HepG2 (cell line): ENCODE results near the gene SNX22. TPM values are rescaled to one million over a fixed set of nuclear protein-coding genes. Genes with fewer than 3 reads are reported as not detected.

ENCODE experiments used
- ATF6 ChIP-seq: sonication (generic); formaldehyde crosslinking; conservative IDR thresholded peaks from 2 replicates; pipeline ENCODE4 v1.4.0; 2020; ENCODE audit warnings: missing genetic modification reagents
- CAMTA2 ChIP-seq: sonication (generic); formaldehyde crosslinking; IDR thresholded peaks from 2 replicates; pipeline ENCODE4 v1.4.0; 2020; ENCODE audit warnings: mild to moderate bottlenecking, missing genetic modification reagents, borderline replicate concordance
- CHCHD3 ChIP-seq: sonication (generic); formaldehyde crosslinking; IDR thresholded peaks from 2 replicates; pipeline ENCODE4 v1.8.0; 2022; ENCODE audit warnings: mild to moderate bottlenecking, missing genetic modification reagents, moderate library complexity
- DR1 ChIP-seq: sonication (generic); formaldehyde crosslinking; IDR thresholded peaks from 2 replicates; pipeline ENCODE4 v1.8.0; 2021; ENCODE audit warnings: mild to moderate bottlenecking, missing genetic modification reagents, inconsistent platforms
- HNRNPL ChIP-seq: fragments of 200-400 bp; formaldehyde crosslinking; IDR thresholded peaks from 2 replicates; pipeline ENCODE4 v1.6.1; 2017; ENCODE audit warnings: mild to moderate bottlenecking, low read depth, low read length
- MAFG ChIP-seq: sonication (generic); formaldehyde crosslinking; IDR thresholded peaks from 2 replicates; pipeline ENCODE4 v1.5.1; 2020; ENCODE audit warnings: mild to moderate bottlenecking, missing genetic modification reagents
- NCOR1 ChIP-seq: fragments of 200-600 bp; sonication (generic); IDR thresholded peaks from 2 replicates; pipeline ENCODE4 v1.7.0; 2017; ENCODE audit warnings: antibody characterized with exemption, low read length, borderline replicate concordance
- PCBP1 ChIP-seq: fragments of 200-400 bp; formaldehyde crosslinking; IDR thresholded peaks from 2 replicates; pipeline ENCODE4 v1.6.1; 2017; ENCODE audit warnings: mild to moderate bottlenecking, low read depth, low read length, borderline replicate concordance
- POLR2A ChIP-seq, 2 experiments: IDR thresholded peaks; 2 replicates each; pipeline ENCODE4 v1.6.1; 2011; ENCODE audit warnings: low read depth in 2 of 2, low read length in 2 of 2, mild to moderate bottlenecking in 1 of 2, moderate library complexity in 1 of 2; ENCODE audit not compliant: insufficient read depth in 1 of 2
- REPIN1 ChIP-seq: sonication (generic); formaldehyde crosslinking; IDR thresholded peaks from 2 replicates; pipeline ENCODE4 v1.8.0; 2022; ENCODE audit warnings: missing genetic modification reagents, low read depth, mild to moderate bottlenecking, borderline replicate concordance
- SP2 ChIP-seq: sonication (generic); formaldehyde crosslinking; IDR thresholded peaks from 2 replicates; pipeline ENCODE4 v1.5.1; 2020; ENCODE audit warnings: mild to moderate bottlenecking, missing genetic modification reagents
- TOPORS ChIP-seq: sonication (generic); formaldehyde crosslinking; IDR thresholded peaks from 2 replicates; pipeline ENCODE4 v1.8.0; 2023; ENCODE audit warnings: mild to moderate bottlenecking, missing genetic modification reagents
- ZFP36 ChIP-seq: fragments of 150-350 bp; IDR thresholded peaks from 2 replicates; pipeline ENCODE4 v1.6.1; 2018; ENCODE audit warnings: borderline replicate concordance, low read length, low read depth; ENCODE audit not compliant: partially characterized antibody
- ZNF362 ChIP-seq: sonication (generic); formaldehyde crosslinking; IDR thresholded peaks from 2 replicates; pipeline ENCODE4 v1.4.0; 2020; ENCODE audit warnings: missing genetic modification reagents, mild to moderate bottlenecking, borderline replicate concordance
- ZNF441 ChIP-seq: sonication (generic); formaldehyde crosslinking; IDR thresholded peaks from 2 replicates; pipeline ENCODE4 v1.7.0; 2021; ENCODE audit warnings: missing genetic modification reagents, borderline replicate concordance
- ZNF501 ChIP-seq: sonication (generic); formaldehyde crosslinking; IDR thresholded peaks from 2 replicates; pipeline ENCODE4 v1.5.1; 2020; ENCODE audit warnings: mild to moderate bottlenecking, moderate library complexity, missing genetic modification reagents
- ZNF564 ChIP-seq: sonication (generic); formaldehyde crosslinking; IDR thresholded peaks from 2 replicates; pipeline ENCODE4 v1.8.1; 2023; ENCODE audit warnings: mild to moderate bottlenecking, missing genetic modification reagents
- ZNF607 ChIP-seq: sonication (generic); formaldehyde crosslinking; IDR thresholded peaks from 2 replicates; pipeline ENCODE4 v1.5.1; 2020; ENCODE audit warnings: missing genetic modification reagents, mild to moderate bottlenecking, borderline replicate concordance
- ZNF879 ChIP-seq: sonication (generic); formaldehyde crosslinking; IDR thresholded peaks from 2 replicates; pipeline ENCODE4 v1.8.1; 2023; ENCODE audit warnings: missing genetic modification reagents
- polyA plus RNA-seq, 8 experiments: library from polyadenylated mRNA; depleted of rRNA in 3 of 8; stranded (reverse) in 7 of 8; unstranded in 1 of 8; fragments of >200 nt; fragmentation: Illumina TruSeq in 4 of 8; extraction: Trizol in 4 of 8; gene quantifications; 2 replicates each; pipeline versions ENCODE4 v1.2.1 to v1.2.3, GENCODE V29; 2011 to 2016; ENCODE audit warnings: low read depth in 4 of 8, missing spikeins in 1 of 8, mixed read lengths in 1 of 8; ENCODE audit not compliant: insufficient read depth in 1 of 8
- total RNA-seq, 5 experiments: library from RNA; depleted of rRNA; stranded (reverse); fragments of >200 nt; fragmentation: Illumina TruSeq; extraction: Trizol; gene quantifications; 2 replicates each; pipeline ENCODE4 v1.2.3, GENCODE V29; 2016; ENCODE audit warnings: low read depth in 1 of 5
- TF ChIP-seq, protein P1 (sequence below): sonication (generic); formaldehyde crosslinking; IDR thresholded peaks from 2 replicates; pipeline ENCODE4 v1.5.1; 2020; ENCODE audit warnings: mild to moderate bottlenecking, missing genetic modification reagents, moderate library complexity
- TF ChIP-seq, protein P2 (sequence below): sonication (generic); formaldehyde crosslinking; IDR thresholded peaks from 2 replicates; pipeline ENCODE4 v1.4.0; 2020; ENCODE audit warnings: missing genetic modification reagents

SNX22 gene
- total and polyA plus RNA-seq, 2 of the 13 experiments (the other 11 are each of a cell fraction or from before 2014, with no cell fraction given) = 2.3 to 5.5 TPM

GRCh38 chr15:64151727-64152506 lies at the start of gene SNX22 (continued):
- no peak for TF ChIP-seq DR1 (CRISPR knock-in tag)
- TF ChIP-seq HNRNPL = no peak
- TF ChIP-seq MAFG (CRISPR knock-in tag) = 0 out of 2 replicates have a peak, but pooled peaks have one; percentile 21
- TF ChIP-seq ZNF501 = 0 out of 2 replicates have a peak, but pooled peaks have one; percentile 17
- peak in 1 of 2 experiments; percentile 79; a peak in 3 of 4 replicates for TF ChIP-seq POLR2A (IDR thresholded peaks at IDR 0.05; ENCODE audit: insufficient read depth in 1 of 2, low read depth in 2 of 2, low read length in 2 of 2)
- TF ChIP-seq ZNF362 (CRISPR knock-in tag) = no peak
- no peak for TF ChIP-seq CAMTA2 (CRISPR knock-in tag)
- TF ChIP-seq SP2 (CRISPR knock-in tag) = no peak
- TF ChIP-seq, protein P1, sequence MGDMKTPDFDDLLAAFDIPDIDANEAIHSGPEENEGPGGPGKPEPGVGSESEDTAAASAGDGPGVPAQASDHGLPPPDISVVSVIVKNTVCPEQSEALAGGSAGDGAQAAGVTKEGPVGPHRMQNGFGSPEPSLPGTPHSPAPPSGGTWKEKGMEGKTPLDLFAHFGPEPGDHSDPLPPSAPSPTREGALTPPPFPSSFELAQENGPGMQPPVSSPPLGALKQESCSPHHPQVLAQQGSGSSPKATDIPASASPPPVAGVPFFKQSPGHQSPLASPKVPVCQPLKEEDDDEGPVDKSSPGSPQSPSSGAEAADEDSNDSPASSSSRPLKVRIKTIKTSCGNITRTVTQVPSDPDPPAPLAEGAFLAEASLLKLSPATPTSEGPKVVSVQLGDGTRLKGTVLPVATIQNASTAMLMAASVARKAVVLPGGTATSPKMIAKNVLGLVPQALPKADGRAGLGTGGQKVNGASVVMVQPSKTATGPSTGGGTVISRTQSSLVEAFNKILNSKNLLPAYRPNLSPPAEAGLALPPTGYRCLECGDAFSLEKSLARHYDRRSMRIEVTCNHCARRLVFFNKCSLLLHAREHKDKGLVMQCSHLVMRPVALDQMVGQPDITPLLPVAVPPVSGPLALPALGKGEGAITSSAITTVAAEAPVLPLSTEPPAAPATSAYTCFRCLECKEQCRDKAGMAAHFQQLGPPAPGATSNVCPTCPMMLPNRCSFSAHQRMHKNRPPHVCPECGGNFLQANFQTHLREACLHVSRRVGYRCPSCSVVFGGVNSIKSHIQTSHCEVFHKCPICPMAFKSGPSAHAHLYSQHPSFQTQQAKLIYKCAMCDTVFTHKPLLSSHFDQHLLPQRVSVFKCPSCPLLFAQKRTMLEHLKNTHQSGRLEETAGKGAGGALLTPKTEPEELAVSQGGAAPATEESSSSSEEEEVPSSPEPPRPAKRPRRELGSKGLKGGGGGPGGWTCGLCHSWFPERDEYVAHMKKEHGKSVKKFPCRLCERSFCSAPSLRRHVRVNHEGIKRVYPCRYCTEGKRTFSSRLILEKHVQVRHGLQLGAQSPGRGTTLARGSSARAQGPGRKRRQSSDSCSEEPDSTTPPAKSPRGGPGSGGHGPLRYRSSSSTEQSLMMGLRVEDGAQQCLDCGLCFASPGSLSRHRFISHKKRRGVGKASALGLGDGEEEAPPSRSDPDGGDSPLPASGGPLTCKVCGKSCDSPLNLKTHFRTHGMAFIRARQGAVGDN = peak; percentile 69
- TF ChIP-seq REPIN1 = no peak
- TF ChIP-seq ATF6 (CRISPR knock-in tag) = no peak
- TF ChIP-seq NCOR1 = no peak
- TF ChIP-seq ZNF879 (CRISPR knock-in tag) = no peak
- TF ChIP-seq, protein P2, sequence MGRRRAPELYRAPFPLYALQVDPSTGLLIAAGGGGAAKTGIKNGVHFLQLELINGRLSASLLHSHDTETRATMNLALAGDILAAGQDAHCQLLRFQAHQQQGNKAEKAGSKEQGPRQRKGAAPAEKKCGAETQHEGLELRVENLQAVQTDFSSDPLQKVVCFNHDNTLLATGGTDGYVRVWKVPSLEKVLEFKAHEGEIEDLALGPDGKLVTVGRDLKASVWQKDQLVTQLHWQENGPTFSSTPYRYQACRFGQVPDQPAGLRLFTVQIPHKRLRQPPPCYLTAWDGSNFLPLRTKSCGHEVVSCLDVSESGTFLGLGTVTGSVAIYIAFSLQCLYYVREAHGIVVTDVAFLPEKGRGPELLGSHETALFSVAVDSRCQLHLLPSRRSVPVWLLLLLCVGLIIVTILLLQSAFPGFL (CRISPR knock-in tag) = 0 out of 2 replicates have a peak, but pooled peaks have one; percentile 21
- no peak for TF ChIP-seq TOPORS (CRISPR knock-in tag)
- TF ChIP-seq ZNF441 (CRISPR knock-in tag) = peak; percentile 46; the same call in 1 of the 2 replicates
- TF ChIP-seq ZNF607 (CRISPR knock-in tag) = 0 out of 2 replicates have a peak, but pooled peaks have one; percentile 20
- TF ChIP-seq PCBP1 = 0 out of 2 replicates have a peak, but pooled peaks have one; percentile 19
- peak; percentile 45; the same call in 1 of the 2 replicates for TF ChIP-seq CHCHD3 (CRISPR knock-in tag)
- TF ChIP-seq ZNF564 (CRISPR knock-in tag) = 0 out of 2 replicates have a peak, but pooled peaks have one; percentile 59
- no peak for TF ChIP-seq ZFP36
